HPDE6-E6E7 (cell line): ENCODE measurements around the gene RRH.
A peak's percentile ranks its signal among the peaks of the same experiment; 100 is the strongest.
"Not testable (repeated sequence)": the region's sequence is repeated elsewhere in the genome, so short reads cannot be mapped to it uniquely, and the experiment has no call there.

Experiments
- DNase-seq: peaks from one replicate; pipeline ENCODE4 v3.0.0; 2011; ENCODE audit warnings: missing footprints; ENCODE audit errors: extremely low spot score

RRH gene

DNA sequence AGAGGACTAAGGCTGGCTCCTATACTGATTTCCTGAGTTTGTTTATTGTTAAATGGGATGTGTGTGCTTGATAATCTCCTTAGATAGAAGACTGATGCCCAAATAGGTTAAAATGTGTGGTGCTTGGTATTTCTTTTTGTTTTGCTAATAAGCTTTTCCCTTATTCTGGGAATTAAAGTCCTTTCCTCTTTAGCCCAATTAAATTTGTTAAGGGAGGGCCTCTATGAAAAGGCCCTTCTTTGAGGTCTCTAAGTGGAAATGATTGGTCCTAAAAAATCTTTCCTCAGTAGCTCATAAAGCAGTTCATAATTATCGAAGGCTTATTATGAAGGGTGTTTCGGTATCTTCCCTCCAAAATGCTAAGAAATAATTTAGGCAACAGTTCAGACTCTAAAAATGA is at the start of gene RRH:
Gene RRH (plus strand): TSS at position 301 of the 400 bp plus-strand sequence. CDS start 56 bp downstream, at position 357.
- no peak for DNase-seq

DNA sequence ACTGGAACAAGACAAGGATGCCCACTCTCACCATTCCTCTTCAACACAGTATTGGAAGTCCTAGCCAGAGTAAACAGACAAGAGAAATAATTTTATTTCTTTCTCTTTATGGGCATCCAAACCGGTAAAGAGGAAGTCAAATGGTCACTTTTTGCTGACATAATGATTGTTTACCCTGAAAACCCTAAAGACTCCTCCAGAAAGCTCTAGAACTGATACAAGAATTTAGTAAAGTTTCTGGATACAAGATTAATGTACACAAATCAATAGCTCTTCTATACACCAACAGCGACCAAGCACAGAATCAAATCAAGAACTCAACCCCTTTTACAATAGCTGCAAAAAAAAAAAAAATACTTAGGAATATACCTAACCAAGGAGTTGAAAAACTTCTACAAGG is 45.7 kb upstream of the RRH start:
- not testable (repeated sequence) for DNase-seq

GRCh38 chr4:109786846-109787245 is 40.9 kb upstream of the RRH start:
- no peak for DNase-seq

GRCh38 chr4:109787807-109788206 is 40.0 kb upstream of the RRH start:
- no peak for DNase-seq

DNA sequence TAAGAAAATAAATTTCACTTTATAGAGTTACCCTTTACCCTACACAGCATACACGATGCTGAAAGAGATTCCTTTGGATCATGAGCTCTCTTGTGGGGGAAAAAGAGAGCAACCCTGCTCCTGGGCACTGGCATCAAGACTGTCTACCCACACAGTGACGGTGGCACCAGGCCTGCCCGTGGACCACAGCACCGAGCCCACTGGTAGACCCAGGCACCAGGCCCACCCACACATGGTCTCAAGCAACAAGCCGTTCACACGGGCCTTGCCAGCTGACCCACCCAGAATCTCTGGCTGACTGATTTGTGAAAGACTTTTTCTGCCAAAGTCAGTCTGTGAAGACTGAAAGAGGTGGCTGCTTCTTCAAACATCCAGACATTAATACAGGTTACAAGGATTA is 32.7 kb upstream of the RRH start:
- no peak for DNase-seq

GRCh38 chr4:109798866-109799265 is 28.9 kb upstream of the RRH start:
- DNase-seq = no peak

DNA sequence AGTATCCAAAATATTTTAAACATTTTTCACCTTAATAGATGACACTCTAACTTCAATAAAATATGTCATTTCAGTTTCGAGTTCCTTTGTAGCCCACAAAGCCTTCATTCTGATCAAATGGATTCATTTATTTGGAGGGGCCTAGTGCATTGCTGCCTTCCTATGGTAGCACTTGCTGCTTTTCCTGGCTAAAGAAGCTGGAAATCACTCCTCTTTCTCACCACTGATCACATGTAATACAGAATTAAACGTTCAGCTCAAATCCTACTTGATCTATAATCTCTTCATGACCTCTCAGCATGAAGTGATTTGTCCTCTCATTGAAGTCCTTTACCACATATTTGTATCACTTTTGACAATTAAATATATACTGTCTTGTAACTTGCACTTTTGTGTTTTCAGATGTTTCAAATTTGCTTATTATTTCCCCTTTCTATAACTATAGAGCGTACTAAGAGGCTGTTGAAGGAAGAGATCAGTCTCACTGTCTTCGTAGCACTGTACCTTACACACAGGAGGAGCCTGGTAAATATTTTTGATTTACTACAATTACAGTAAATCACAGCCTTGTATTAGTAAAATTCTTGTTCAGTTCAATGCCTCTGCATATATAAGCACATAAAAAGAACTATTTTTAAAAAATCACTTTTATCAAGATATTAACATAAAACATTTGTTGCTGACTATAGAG is 26.5 kb upstream of the RRH start:
- DNase-seq = no peak

- no peak for DNase-seq
These were observed 25.9 kb upstream of the RRH start, which contains the start of gene CFI for GRCh38 chr4:109801895-109802319. TSS of gene CFI (minus strand) at chr4:109801999. CDS start at chr4:109801971, 28 bp downstream.

GRCh38 chr4:109803924-109804571 is 23.7 kb upstream of the RRH start:
- peak; percentile 38 for DNase-seq

- no peak for DNase-seq
These were observed 18.1 kb upstream of the RRH start for GRCh38 chr4:109809655-109810054.

DNA sequence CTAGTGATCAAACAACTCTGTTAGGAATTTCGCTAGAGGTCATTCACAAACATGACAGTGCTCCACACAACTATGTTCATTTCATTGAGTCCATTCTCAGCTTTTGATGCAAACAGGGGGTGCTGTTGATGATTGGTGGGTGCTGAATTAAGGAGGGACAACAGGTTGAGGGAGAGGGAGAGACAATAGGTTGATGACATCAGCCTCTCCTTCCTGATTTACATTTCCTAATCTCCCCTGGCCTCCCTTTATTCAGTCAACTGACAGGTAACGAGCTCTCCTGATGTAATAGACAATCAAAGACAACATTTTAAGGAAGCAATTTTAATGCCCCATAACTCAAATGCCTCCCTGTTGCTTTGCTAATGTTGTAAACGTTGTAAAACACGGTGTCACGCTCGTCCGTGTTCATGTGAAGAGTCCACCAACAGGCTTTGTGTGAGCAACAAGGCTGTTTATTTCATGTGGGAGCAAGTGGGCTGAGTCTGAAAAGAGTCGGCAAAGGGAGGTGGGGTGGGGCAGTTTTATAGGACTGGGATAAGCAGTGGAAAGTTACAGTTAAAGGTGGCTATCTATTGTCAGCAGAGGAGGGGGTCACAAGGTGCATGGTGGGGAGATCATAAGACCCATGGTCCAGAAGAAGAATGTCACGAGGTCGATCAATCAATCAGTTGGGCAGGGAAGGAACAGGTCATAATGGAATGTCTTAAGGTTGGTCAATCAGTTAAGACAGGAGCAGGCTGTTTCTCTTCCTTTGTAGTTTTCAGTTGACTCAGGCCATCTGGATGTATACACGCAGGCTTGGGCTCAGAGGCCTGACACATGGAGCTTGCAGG is 17.0 kb upstream of the RRH start:
- no peak for DNase-seq

DNA sequence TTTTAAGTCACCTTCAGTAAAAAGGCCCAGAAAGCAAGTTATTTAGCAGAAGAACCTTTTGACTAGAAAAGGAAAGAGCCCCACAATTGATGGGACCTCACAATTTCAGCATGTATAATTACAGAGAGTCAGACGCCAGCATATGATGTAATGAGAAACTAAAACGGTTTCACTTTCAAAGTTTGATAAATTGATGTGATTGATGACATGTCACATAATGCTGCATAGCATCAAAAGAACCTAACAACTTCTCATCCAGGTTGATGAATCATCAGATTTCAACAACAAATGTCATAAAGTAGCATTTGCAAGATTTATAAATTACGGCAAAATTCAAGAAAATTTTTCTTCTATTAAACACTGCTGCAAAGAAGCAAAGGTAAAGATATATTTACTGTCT is 16.1 kb upstream of the RRH start:
- DNase-seq = no peak

- DNase-seq = peak; percentile 96
These were observed 12.4 kb upstream of the RRH start, which contains the start of gene GAR1 for GRCh38 chr4:109815151-109816081. TSS of gene GAR1 (plus strand) at chr4:109815762. CDS start at chr4:109816165, 403 bp downstream.

DNA sequence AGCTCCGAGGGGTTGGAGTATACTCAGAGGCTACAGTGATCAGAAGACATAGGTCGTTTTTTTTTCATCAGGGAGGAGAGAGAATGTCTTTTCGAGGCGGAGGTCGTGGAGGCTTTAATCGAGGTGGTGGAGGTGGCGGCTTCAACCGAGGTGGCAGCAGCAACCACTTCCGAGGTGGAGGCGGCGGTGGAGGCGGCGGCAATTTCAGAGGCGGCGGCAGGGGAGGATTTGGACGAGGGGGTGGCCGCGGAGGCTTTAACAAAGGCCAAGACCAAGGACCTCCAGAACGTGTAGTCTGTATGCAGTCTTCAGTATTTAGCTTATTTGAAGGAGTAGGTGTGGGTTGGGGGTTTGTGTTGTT is 11.7 kb upstream of the RRH start:
- DNase-seq = no peak

DNA sequence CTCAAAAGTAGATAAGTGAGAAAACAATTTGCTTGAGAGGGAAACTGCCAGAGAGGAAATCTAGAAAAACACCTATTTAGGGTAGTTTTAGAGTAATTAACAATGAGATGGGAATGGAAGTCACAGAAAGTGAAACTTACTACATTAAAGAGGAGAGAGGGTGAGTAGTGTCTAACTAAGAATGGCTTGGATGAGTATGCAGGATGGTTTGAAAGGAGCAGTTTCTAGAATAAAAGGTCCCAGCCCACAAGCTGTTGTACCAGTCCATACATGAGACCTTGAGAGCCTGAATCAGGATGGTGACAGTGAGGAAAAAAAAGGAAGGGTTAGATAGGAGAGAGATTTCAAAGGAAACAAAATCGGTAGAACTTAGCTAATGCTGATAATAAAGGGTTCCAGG is 10.9 kb upstream of the RRH start:
- DNase-seq = no peak

DNA sequence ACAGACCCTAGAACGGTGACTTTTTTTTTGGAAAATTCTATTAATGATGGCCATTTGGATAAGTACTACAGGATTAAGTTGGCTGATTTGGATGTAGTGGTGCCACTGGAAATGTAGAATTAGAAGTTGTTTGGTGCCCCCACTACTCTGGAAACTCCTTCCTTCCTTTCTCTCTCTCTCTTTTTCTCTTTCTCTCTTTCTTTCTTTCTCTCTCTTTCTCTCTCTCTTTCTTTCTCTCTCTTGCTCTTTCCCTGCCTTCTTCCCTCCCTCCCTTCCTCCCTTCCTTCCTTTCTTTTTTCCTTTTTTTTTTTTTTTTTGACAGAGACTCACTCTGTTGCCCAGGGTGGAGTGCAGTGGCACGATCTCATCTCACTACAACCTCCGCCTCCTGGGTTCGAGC is 9.5 kb upstream of the RRH start:
- no peak for DNase-seq

DNA sequence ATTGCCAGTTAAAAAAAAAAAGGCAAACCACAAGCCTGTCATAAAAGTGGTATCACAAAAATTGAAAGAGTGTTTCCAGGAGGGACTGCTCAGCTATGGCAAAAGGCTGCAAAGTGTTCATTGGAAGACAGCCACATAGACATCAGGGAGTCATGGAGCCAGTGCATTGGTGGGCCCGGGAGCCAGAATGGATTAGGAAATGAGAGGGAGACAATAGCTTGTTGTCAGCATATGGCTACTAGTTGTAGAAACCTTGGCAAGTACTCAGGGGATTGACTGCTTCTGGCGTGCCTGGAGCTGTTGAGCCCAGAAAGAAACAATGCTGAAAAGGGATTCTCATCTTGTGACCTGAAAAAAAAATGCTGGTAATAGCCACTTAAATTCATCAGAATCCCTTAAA is 7.2 kb upstream of the RRH start:
- DNase-seq = no peak

DNA sequence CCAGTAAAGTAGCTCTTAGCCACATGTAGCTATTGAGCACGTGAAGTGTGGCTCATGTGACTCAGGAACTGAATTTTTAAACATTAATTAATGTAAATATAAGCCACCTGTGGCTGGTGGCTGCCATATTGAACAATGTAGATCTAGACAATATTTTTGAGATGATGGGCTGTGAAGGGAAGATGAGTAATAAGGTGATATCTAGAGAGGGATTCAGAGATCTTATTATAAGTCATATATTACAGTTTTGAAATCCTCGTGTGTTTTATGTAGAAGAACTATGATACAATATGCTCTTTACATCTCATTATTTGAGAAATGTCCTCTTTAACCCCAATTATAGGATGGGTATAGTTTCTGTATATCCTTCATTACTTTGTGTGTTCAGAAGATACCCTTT is 6.6 kb upstream of the RRH start:
- DNase-seq = no peak

DNA sequence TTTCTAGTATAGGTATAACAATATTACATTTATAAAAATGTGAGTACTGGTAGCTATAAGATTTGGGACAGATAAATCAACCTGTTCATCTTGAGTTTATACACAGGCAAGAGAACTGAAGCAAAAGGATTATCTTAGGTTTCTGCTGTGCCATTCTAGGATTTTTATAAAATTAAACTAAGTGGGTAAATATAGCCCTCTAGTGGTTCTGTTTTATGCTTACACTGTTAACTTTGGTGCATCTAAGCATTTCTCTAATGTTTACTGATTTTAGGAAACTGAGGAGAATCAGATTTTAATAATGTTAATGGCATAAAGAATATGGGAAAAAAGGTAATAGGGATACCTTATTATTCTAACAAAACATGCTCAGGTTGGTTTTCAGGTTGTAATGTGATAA is 1.1 kb upstream of the RRH start:
- no peak for DNase-seq

DNA sequence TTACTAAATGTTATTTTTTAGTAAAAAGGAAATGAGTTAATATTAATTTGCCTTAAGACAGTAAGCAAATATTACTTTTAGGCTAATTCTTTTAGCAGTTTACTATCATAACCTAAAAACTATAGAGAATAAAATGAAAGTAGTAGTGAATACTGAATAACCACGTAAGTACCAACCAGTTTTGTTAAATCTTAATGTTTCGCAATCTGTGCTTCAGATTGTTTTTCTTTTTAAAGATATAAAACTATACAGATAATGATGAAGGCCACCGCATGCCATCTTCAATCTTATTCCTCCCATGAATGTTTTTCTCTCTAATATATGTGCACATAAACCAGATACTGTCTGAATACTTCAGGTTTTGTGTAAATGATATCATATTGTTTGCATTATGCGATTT is 6.0 kb downstream of the RRH start:
- no peak for DNase-seq

- no peak for DNase-seq
These were observed 9.2 kb downstream of the RRH start for GRCh38 chr4:109836985-109837384.
